NB4 (cell line): ENCODE measurements around the gene GAS2.

ENCODE experiments used
- CTCF ChIP-seq: IDR thresholded peaks from one replicate; pipeline ENCODE4 v1.5.1; 2012; ENCODE audit warnings: low read depth, low read length
- MYC ChIP-seq: IDR thresholded peaks from 2 replicates; pipeline ENCODE4 v1.6.1; 2011; ENCODE audit warnings: low read depth, low read length

DNA sequence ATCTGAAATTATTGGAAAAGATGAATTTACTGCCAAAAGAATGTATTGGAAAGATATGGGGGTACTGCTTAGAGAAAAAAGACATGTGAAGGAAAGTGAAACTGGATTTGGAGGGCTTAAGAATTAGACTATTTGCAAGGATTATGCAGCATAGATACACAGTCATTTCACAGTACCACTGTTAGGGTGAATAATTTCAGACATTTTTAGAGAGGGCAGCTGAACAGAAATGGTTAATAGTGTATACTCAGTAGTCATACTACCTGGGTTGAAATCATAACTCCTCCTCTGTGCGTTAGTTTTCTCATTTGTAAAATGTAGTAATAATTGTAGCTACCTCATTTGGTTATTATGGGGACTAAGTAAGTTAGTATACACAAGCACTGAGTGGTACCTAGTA, 33.0 kb downstream of the GAS2 start:
- TF ChIP-seq CTCF (no peak), MYC (no peak)
